ENCODE measurements around the gene SLC35D1. TPM values are rescaled to one million over a fixed set of nuclear protein-coding genes. Genes with fewer than 3 reads are reported as not detected.
"Not testable (repeated sequence)": the region's sequence is repeated elsewhere in the genome, so short reads cannot be mapped to it uniquely, and the experiment has no call there.

Gene SLC35D1
- total RNA-seq, 2 experiments from 2014 or later, result 10.8 to 13.1 TPM

DNA sequence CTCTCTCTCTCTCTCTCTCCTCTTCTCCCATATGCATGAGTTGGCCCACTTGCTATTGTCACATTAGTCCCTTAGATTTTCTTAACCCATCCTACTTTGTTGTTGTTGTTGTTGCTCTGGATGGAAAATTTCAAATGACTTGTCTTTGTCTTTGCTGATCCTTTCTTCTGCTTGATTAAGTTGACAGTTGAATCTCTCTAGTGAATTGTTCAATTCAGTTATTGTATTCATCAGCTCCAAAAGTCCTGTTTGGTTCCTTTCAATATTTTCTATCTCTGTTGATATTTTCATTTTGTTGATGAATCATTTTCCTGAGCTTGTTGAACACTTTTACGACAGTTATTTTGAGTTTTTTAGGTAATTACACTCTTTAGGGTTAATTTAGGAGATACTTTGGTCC, 18.8 kb upstream of the SLC35D1 start:
- no peaks in the 10 kb centered on the region for H4K20me1 ChIP-seq (ENCODE audit: insufficient read depth, low read length)
- no peak overlapping the region for H2AFZ ChIP-seq (ENCODE audit: low read length)
- no peaks in the 10 kb centered on the region for H3K9me2 ChIP-seq (ENCODE audit: insufficient read depth, low read length)
- no TSS peak for BruUV-seq (replicated peaks)
- no peak overlapping the region for H3K27ac ChIP-seq (ENCODE audit: low read depth, low read length, poor library complexity, severe bottlenecking)
- peaks cover 6% of the 10 kb centered on the region; the same call in 1 of the 2 replicates for H3K9me3 ChIP-seq (ENCODE audit: low read length)
- no peaks in the 10 kb centered on the region for H3K79me2 ChIP-seq (ENCODE audit: insufficient read depth, low read depth, low read length)
- no peak for TF ChIP-seq EZH2phosphoT487 (IDR thresholded peaks at IDR 0.05; ENCODE audit: borderline replicate concordance, low read depth, low read length)
- TF ChIP-seq, protein P1, sequence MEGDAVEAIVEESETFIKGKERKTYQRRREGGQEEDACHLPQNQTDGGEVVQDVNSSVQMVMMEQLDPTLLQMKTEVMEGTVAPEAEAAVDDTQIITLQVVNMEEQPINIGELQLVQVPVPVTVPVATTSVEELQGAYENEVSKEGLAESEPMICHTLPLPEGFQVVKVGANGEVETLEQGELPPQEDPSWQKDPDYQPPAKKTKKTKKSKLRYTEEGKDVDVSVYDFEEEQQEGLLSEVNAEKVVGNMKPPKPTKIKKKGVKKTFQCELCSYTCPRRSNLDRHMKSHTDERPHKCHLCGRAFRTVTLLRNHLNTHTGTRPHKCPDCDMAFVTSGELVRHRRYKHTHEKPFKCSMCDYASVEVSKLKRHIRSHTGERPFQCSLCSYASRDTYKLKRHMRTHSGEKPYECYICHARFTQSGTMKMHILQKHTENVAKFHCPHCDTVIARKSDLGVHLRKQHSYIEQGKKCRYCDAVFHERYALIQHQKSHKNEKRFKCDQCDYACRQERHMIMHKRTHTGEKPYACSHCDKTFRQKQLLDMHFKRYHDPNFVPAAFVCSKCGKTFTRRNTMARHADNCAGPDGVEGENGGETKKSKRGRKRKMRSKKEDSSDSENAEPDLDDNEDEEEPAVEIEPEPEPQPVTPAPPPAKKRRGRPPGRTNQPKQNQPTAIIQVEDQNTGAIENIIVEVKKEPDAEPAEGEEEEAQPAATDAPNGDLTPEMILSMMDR (conservative IDR thresholded peaks at IDR 0.05; ENCODE audit: low read length), result no peak
- CTCF ChIA-PET (ENCODE audit: unreplicated experiment), result no interaction called here
- DNase-seq (ENCODE audit: low spot score), result no peak
- POLR2A ChIA-PET, result no interaction called here
- no peak overlapping the region for H3K4me2 ChIP-seq (ENCODE audit: low read length)
- no peaks in the 10 kb centered on the region for H3K36me3 ChIP-seq (ENCODE audit: insufficient read depth, low read length)
- H3K4me3 ChIP-seq (ENCODE audit: low read depth, low read length, poor library complexity, severe bottlenecking), result no peak overlapping the region
- intact Hi-C loops (cut with micrococcal nuclease; ENCODE audit: unreplicated experiment), result no loop called here
- no peaks in the 10 kb centered on the region for H3K4me1 ChIP-seq (ENCODE audit: insufficient read depth, low read length, poor library complexity, severe bottlenecking)

DNA sequence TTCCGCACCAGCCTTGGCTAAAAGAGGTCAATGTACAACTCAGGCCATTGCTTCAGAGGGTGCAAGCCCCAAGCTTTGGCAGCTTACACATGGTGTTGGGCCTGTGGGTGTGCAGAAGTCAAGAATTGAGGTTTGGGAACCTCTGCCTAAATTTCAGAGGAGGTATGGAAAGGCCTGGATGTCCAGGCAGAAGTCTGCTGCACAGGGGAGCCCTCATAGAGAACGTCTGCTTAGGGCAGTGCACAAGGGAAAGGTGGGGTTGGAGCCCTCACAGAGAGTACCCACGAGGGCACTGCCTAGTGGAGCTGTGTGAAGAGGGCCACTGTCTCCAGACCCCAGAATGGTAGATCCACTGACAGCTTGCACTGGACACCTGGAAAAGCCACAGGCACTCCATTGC, 13.7 kb upstream of the SLC35D1 start:
- H3K9me2 ChIP-seq (ENCODE audit: insufficient read depth, low read length); H3K4me2 ChIP-seq (ENCODE audit: low read length); H3K27ac ChIP-seq (ENCODE audit: low read depth, low read length, poor library complexity, severe bottlenecking); H3K79me2 ChIP-seq (ENCODE audit: insufficient read depth, low read depth, low read length); H3K36me3 ChIP-seq (ENCODE audit: insufficient read depth, low read length); intact Hi-C loops (cut with micrococcal nuclease; ENCODE audit: unreplicated experiment); H4K20me1 ChIP-seq (ENCODE audit: insufficient read depth, low read length); POLR2A ChIA-PET; H3K4me3 ChIP-seq (ENCODE audit: low read depth, low read length, poor library complexity, severe bottlenecking); BruUV-seq (replicated peaks); H3K4me1 ChIP-seq (ENCODE audit: insufficient read depth, low read length, poor library complexity, severe bottlenecking); H2AFZ ChIP-seq (ENCODE audit: low read length); CTCF ChIA-PET (ENCODE audit: unreplicated experiment): not testable (repeated sequence)
- peak; percentile 25 for DNase-seq (ENCODE audit: low spot score)
- H3K9me3 ChIP-seq (ENCODE audit: low read length), result peaks cover 12% of the 10 kb centered on the region; the same call in 1 of the 2 replicates

DNA sequence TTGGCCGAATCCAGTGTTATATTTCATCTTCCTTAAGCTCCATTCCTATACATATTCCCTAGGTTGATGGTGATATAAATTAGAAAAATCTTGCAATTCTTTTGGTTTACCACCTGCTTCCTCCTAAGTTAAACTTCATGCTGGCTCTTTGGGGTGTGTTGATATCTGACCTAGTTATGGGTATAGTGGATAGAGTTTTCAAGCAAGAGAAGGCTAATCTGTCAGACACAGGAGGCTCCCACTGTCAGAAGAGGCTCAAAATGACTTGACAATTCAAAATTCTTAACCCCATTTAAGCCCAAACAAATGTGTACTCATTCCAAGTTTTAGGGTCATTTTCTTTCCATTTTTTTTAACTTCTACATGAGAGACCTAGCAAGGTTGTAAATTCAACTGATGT, 8.5 kb upstream of the SLC35D1 start:
- intact Hi-C loops (cut with micrococcal nuclease; ENCODE audit: unreplicated experiment), result no loop called here
- CTCF ChIA-PET (ENCODE audit: unreplicated experiment), result no interaction called here
- no peak for TF ChIP-seq EZH2phosphoT487 (IDR thresholded peaks at IDR 0.05; ENCODE audit: borderline replicate concordance, low read depth, low read length)
- TF ChIP-seq, protein P1 (conservative IDR thresholded peaks at IDR 0.05; ENCODE audit: low read length), result no peak
- Histone ChIP-seq H3K4me1 (ENCODE audit: insufficient read depth, low read length, poor library complexity, severe bottlenecking) (no peaks in the 10 kb centered on the region), H3K9me3 (ENCODE audit: low read length) (peaks cover 3% of the 10 kb centered on the region; the same call in 1 of the 2 replicates), H2AFZ (ENCODE audit: low read length) (no peak overlapping the region), H3K4me2 (ENCODE audit: low read length) (no peak overlapping the region), H4K20me1 (ENCODE audit: insufficient read depth, low read length) (no peaks in the 10 kb centered on the region), H3K9me2 (ENCODE audit: insufficient read depth, low read length) (no peaks in the 10 kb centered on the region), H3K4me3 (ENCODE audit: low read depth, low read length, poor library complexity, severe bottlenecking) (no peak overlapping the region), H3K36me3 (ENCODE audit: insufficient read depth, low read length) (no peaks in the 10 kb centered on the region), H3K27ac (ENCODE audit: low read depth, low read length, poor library complexity, severe bottlenecking) (no peak overlapping the region), H3K79me2 (ENCODE audit: insufficient read depth, low read depth, low read length) (no peaks in the 10 kb centered on the region)
- no peak for DNase-seq (ENCODE audit: low spot score)
- POLR2A ChIA-PET, result no interaction called here
- BruUV-seq (replicated peaks), result no TSS peak
